ENCODE measurements around the gene ADNP. TPM values are rescaled to one million over a fixed set of nuclear protein-coding genes. Genes with fewer than 3 reads are reported as not detected.

Gene ADNP
- total RNA-seq, 1 donor = 23.5 TPM

- Histone ChIP-seq H3K9me3 (ENCODE audit: low read depth, low read length) (no peaks in the 10 kb centered on the region), H2AFZ (ENCODE audit: low read length) (no peak overlapping the region), H4K20me1 (ENCODE audit: insufficient read depth, low read length) (no peaks in the 10 kb centered on the region), H3K4me3 (ENCODE audit: insufficient read depth, low read length) (no peak overlapping the region), H3K36me3 (ENCODE audit: insufficient read depth, low read length) (no peaks in the 10 kb centered on the region), H3K79me2 (ENCODE audit: insufficient read depth, low read length) (no peaks in the 10 kb centered on the region), H3K27ac (ENCODE audit: low read depth, low read length) (no peak overlapping the region), H3K4me1 (ENCODE audit: insufficient read depth, low read length) (peaks cover 12% of the 10 kb centered on the region), H3K4me2 (ENCODE audit: insufficient read depth, low read length) (no peak overlapping the region), H3K27me3 (ENCODE audit: insufficient read depth, low read length) (peaks cover 6% of the 10 kb centered on the region)
- DNase-seq (ENCODE audit: insufficient read length, low spot score, missing footprints) = no peak
- no peak for TF ChIP-seq CTCF (IDR thresholded peaks at IDR 0.05; ENCODE audit: extremely low read depth, low read depth, low read length)
Measured at GRCh38 chr20:50975701-50976330, 44.6 kb upstream of the ADNP start.

- no peaks in the 10 kb centered on the region for H3K4me1 ChIP-seq (ENCODE audit: insufficient read depth, low read length)
- no peak overlapping the region for H3K27ac ChIP-seq (ENCODE audit: low read depth, low read length)
- H3K9me3 ChIP-seq (ENCODE audit: low read depth, low read length) = no peaks in the 10 kb centered on the region
- peaks cover 3% of the 10 kb centered on the region for H3K27me3 ChIP-seq (ENCODE audit: insufficient read depth, low read length)
- no peak overlapping the region for H2AFZ ChIP-seq (ENCODE audit: low read length)
- DNase-seq (ENCODE audit: insufficient read length, low spot score, missing footprints) = no peak
- TF ChIP-seq CTCF (IDR thresholded peaks at IDR 0.05; ENCODE audit: extremely low read depth, low read depth, low read length) = no peak
- no peaks in the 10 kb centered on the region for H3K36me3 ChIP-seq (ENCODE audit: insufficient read depth, low read length)
- no peaks in the 10 kb centered on the region for H4K20me1 ChIP-seq (ENCODE audit: insufficient read depth, low read length)
- no peaks in the 10 kb centered on the region for H3K79me2 ChIP-seq (ENCODE audit: insufficient read depth, low read length)
- H3K4me2 ChIP-seq (ENCODE audit: insufficient read depth, low read length) = no peak overlapping the region
- no peak overlapping the region for H3K4me3 ChIP-seq (ENCODE audit: insufficient read depth, low read length)
Measured at GRCh38 chr20:50969912-50970311, 38.7 kb upstream of the ADNP start.

GRCh38 chr20:50969435-50969834 lies 38.2 kb upstream of the ADNP start:
- Histone ChIP-seq H3K27ac (ENCODE audit: low read depth, low read length) (no peak overlapping the region), H3K9me3 (ENCODE audit: low read depth, low read length) (no peaks in the 10 kb centered on the region), H2AFZ (ENCODE audit: low read length) (no peak overlapping the region), H3K27me3 (ENCODE audit: insufficient read depth, low read length) (peaks cover 3% of the 10 kb centered on the region), H3K4me3 (ENCODE audit: insufficient read depth, low read length) (no peak overlapping the region), H4K20me1 (ENCODE audit: insufficient read depth, low read length) (no peaks in the 10 kb centered on the region), H3K79me2 (ENCODE audit: insufficient read depth, low read length) (no peaks in the 10 kb centered on the region), H3K4me1 (ENCODE audit: insufficient read depth, low read length) (no peaks in the 10 kb centered on the region), H3K36me3 (ENCODE audit: insufficient read depth, low read length) (no peaks in the 10 kb centered on the region), H3K4me2 (ENCODE audit: insufficient read depth, low read length) (no peak overlapping the region)
- DNase-seq (ENCODE audit: insufficient read length, low spot score, missing footprints) = no peak
- TF ChIP-seq CTCF (IDR thresholded peaks at IDR 0.05; ENCODE audit: extremely low read depth, low read depth, low read length) = no peak

GRCh38 chr20:50968289-50968688 lies 37.1 kb upstream of the ADNP start:
- H3K4me3 ChIP-seq (ENCODE audit: insufficient read depth, low read length) = no peak overlapping the region
- no peak for TF ChIP-seq CTCF (IDR thresholded peaks at IDR 0.05; ENCODE audit: extremely low read depth, low read depth, low read length)
- no peaks in the 10 kb centered on the region for H4K20me1 ChIP-seq (ENCODE audit: insufficient read depth, low read length)
- no peak for DNase-seq (ENCODE audit: insufficient read length, low spot score, missing footprints)
- peaks cover 3% of the 10 kb centered on the region for H3K27me3 ChIP-seq (ENCODE audit: insufficient read depth, low read length)
- no peak overlapping the region for H3K27ac ChIP-seq (ENCODE audit: low read depth, low read length)
- H3K4me2 ChIP-seq (ENCODE audit: insufficient read depth, low read length) = no peak overlapping the region
- H3K36me3 ChIP-seq (ENCODE audit: insufficient read depth, low read length) = no peaks in the 10 kb centered on the region
- no peak overlapping the region for H2AFZ ChIP-seq (ENCODE audit: low read length)
- H3K79me2 ChIP-seq (ENCODE audit: insufficient read depth, low read length) = no peaks in the 10 kb centered on the region
- H3K9me3 ChIP-seq (ENCODE audit: low read depth, low read length) = no peaks in the 10 kb centered on the region
- no peaks in the 10 kb centered on the region for H3K4me1 ChIP-seq (ENCODE audit: insufficient read depth, low read length)
